Prostate gland (tissue), 2 donors: ENCODE measurements around the gene DAO. TPM values are rescaled to one million over a fixed set of nuclear protein-coding genes. Genes with fewer than 3 reads are reported as not detected.

ENCODE experiments used
- DNase-seq: peaks from one replicate; pipeline ENCODE4 v3.0.0-alpha.2; 2019; ENCODE audit warnings: low spot score
- H3K27ac ChIP-seq, 2 donors: fragments of 200-600 bp; sonication (generic); 2 replicates each; pipeline ENCODE4 v1.5.1; 2017 to 2019
- H3K27me3 ChIP-seq: fragments of 200-600 bp; sonication (generic); replicated peaks from 2 replicates; pipeline ENCODE4 v1.5.1; 2019; ENCODE audit not compliant: insufficient read depth
- H3K36me3 ChIP-seq, 2 donors: fragments of 200-600 bp; sonication (generic); 1 replicate in 1 of 2; 2 replicates in 1 of 2; pipeline versions ENCODE4 v1.5.1 to v1.8.1; 2017 to 2019
- H3K4me1 ChIP-seq: fragments of 200-600 bp; sonication (generic); replicated peaks from 2 replicates; pipeline ENCODE4 v1.5.1; 2019
- H3K4me3 ChIP-seq, 2 donors: fragments of 200-600 bp; sonication (generic); 2 replicates each; pipeline ENCODE4 v1.5.1; 2017 to 2019
- H3K9me3 ChIP-seq: fragments of 200-600 bp; sonication (generic); 2 replicates; pipeline ENCODE4 v1.5.1; 2017
- POLR2A ChIP-seq: fragments of 450-650 bp; IDR thresholded peaks from one replicate; pipeline ENCODE4 v1.6.1; 2016; ENCODE audit warnings: antibody characterized with exemption, mild to moderate bottlenecking
- POLR2AphosphoS5 ChIP-seq: sonication (generic); formaldehyde crosslinking; IDR thresholded peaks from one replicate; pipeline ENCODE4 v1.6.1; 2017; ENCODE audit warnings: antibody characterized with exemption
- WGBS: methylation state at CpG from one replicate; pipeline ENCODE4 v1.1.5; 2018; 5-methylcytosine and 5-hydroxymethylcytosine counted together
- intact Hi-C: fragments of 100-400 bp; cut with DNase I; formaldehyde crosslinking; loops from one replicate; pipeline ENCODE4 v1.14.2; 2022
- total RNA-seq, 2 donors: library from RNA; depleted of rRNA; stranded (reverse); fragments of >200 nt; gene quantifications; one replicate each; pipeline ENCODE4 v1.1.0, GENCODE V29; 2016
- TF ChIP-seq, protein P1 (sequence below), 4 experiments: fragments of 200-600 bp in 2 of 4; fragments of 450-650 bp in 2 of 4; sonication (generic) in 2 of 4; IDR thresholded peaks; 1 replicate in 3 of 4; 2 replicates in 1 of 4; pipeline ENCODE4 v1.5.1; 2016 to 2019; ENCODE audit warnings: antibody characterized with exemption in 4 of 4, mild to moderate bottlenecking in 2 of 4, moderate library complexity in 2 of 4

The DAO gene
- total RNA-seq, 2 donors from 2014 or later: not detected

DNA sequence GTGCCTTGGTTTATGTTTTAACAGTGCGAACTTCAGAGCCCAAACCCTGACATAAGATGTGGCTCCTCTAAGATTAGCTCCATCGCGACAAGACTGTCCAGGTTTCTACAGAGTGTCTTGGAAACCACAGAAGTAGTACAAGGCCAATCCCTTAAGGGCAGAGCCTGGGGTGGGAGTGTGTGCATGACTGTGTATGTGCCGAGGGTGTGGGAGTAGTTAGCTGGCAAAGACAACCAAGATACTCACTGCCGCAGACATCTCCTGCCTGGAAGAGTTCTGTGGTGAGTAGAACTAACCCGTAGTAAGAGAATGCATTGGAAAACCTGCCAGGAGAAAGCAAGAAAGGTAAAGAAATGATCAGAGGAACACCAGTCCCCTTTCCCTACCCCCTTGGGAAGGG, 54.1 kb downstream of the DAO start:
- H3K9me3 ChIP-seq: no peaks in the 10 kb centered on the region
- no peak for DNase-seq
- no peaks in the 10 kb centered on the region for H3K27me3 ChIP-seq
- no peaks in the 10 kb centered on the region for H3K4me1 ChIP-seq
- 74% methylated on average over 6 of the region's 6 CpGs for WGBS
- no peaks in the 10 kb centered on the region for H3K36me3 ChIP-seq
- H3K4me3 ChIP-seq: no peak overlapping the region
- no peak for TF ChIP-seq POLR2A
- TF ChIP-seq POLR2AphosphoS5: no peak
- TF ChIP-seq, protein P1, sequence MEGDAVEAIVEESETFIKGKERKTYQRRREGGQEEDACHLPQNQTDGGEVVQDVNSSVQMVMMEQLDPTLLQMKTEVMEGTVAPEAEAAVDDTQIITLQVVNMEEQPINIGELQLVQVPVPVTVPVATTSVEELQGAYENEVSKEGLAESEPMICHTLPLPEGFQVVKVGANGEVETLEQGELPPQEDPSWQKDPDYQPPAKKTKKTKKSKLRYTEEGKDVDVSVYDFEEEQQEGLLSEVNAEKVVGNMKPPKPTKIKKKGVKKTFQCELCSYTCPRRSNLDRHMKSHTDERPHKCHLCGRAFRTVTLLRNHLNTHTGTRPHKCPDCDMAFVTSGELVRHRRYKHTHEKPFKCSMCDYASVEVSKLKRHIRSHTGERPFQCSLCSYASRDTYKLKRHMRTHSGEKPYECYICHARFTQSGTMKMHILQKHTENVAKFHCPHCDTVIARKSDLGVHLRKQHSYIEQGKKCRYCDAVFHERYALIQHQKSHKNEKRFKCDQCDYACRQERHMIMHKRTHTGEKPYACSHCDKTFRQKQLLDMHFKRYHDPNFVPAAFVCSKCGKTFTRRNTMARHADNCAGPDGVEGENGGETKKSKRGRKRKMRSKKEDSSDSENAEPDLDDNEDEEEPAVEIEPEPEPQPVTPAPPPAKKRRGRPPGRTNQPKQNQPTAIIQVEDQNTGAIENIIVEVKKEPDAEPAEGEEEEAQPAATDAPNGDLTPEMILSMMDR (IDR thresholded peaks at IDR 0.05): no peak
- intact Hi-C loops: no loop called here
- no peak overlapping the region for H3K27ac ChIP-seq

DNA sequence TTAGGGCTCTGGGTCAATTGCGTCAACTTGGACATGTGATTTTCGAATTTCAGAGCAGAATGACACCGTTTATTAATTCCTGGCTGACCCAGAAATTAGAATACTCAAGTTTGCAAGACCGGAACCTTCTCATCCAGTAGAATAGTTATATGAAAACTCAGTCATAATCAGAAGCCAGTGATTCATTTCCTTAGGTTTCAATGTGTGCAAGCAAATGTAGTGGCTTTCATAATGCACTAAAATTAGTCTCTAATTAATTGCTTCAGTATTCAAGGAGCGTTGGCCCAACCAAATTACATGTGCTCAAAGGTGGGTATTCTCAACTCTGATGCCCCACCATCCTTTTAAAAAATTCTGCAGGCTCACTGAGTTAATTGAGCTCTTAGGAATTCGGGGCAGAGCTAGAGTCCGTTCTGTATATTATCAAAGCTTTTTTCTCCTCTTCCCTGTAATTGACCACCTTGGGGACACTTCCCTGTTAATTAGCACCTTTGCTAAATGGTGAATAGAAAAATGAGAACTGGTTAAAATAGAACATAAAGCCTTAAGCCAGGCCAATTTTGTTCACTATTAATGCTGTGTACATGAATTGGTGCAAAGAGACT, 55.4 kb downstream of the DAO start:
- no peak for TF ChIP-seq POLR2A
- TF ChIP-seq POLR2AphosphoS5: no peak
- TF ChIP-seq, protein P1 (IDR thresholded peaks at IDR 0.05): no peak
- Histone ChIP-seq H3K4me3 (no peak overlapping the region), H3K27me3 (no peaks in the 10 kb centered on the region), H3K9me3 (no peaks in the 10 kb centered on the region), H3K27ac (no peak overlapping the region), H3K36me3 (no peaks in the 10 kb centered on the region), H3K4me1 (no peaks in the 10 kb centered on the region)
- WGBS: 77% methylated on average over 7 of the region's 7 CpGs
- intact Hi-C loops: no loop called here
- no peak for DNase-seq

DNA sequence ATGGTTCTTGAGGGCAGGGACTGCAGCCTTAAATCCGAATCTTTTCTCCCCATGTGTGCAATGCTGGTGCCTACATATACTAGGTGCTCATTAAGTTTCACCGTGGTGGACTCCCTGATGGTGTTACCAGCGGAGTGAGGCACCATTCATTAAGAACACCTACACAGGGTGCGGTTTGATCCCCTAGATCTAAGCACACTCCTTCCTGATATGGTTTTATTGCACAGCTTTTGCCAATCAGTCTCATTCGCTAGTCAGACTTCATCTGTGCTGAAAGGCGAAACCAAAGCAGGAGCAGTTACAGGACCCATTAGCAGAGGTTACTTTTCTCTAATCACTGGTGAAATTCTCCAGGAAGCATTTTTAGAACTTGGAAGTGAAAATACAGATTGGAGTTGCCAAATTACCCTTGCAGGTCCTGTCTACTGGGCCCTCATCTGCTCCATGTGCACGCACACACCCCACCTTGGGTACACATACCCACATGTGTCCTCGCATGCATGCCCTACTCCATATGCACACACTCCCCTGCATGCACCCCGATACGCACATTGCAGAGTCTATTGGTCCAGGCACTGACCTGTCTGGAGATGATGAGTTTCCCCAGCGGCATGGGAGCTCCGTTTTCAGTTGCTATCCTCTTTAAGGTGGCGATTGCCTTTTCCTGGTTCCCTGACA, 58.5 kb downstream of the DAO start:
- no peak for DNase-seq

DNA sequence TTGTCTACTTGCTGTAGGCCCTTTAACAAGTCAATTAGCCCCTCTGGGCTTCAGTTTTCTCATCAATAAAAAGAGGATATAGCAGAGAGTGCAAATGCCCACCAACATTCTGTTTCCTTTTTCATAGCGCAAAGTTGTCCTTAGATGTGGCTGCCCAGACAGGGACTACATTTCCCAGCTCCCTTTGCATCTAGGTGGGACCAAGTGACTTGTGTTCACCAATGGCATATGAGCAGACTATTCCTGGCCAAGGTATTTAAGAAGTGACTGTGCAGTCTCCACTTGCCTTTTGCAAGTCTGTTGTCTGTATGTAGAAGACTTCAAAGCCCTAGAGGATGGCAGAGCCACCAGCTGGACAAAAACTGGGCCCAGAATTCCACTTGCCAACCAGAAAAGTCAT, 59.7 kb downstream of the DAO start:
- intact Hi-C loops: no loop called here
- Histone ChIP-seq H3K36me3 (no peaks in the 10 kb centered on the region), H3K27me3 (no peaks in the 10 kb centered on the region), H3K4me1 (no peaks in the 10 kb centered on the region), H3K4me3 (no peak overlapping the region), H3K9me3 (no peaks in the 10 kb centered on the region), H3K27ac (no peak overlapping the region)
- no peak for DNase-seq
- TF ChIP-seq POLR2A: no peak
- no peak for TF ChIP-seq POLR2AphosphoS5
- TF ChIP-seq, protein P1 (IDR thresholded peaks at IDR 0.05): no peak
- WGBS: 69% methylated on average over 1 of the region's 1 CpG

More for the DNA sequence above, 58.5 kb downstream of the DAO start:
- Histone ChIP-seq H3K4me1 (no peaks in the 10 kb centered on the region), H3K9me3 (no peaks in the 10 kb centered on the region), H3K27me3 (no peaks in the 10 kb centered on the region), H3K4me3 (no peak overlapping the region), H3K36me3 (no peaks in the 10 kb centered on the region), H3K27ac (no peak overlapping the region)
- TF ChIP-seq POLR2A: no peak
- TF ChIP-seq POLR2AphosphoS5: no peak
- TF ChIP-seq, protein P1 (IDR thresholded peaks at IDR 0.05): no peak
- WGBS: 72% methylated on average over 13 of the region's 13 CpGs
- intact Hi-C loops: no loop called here

DNA sequence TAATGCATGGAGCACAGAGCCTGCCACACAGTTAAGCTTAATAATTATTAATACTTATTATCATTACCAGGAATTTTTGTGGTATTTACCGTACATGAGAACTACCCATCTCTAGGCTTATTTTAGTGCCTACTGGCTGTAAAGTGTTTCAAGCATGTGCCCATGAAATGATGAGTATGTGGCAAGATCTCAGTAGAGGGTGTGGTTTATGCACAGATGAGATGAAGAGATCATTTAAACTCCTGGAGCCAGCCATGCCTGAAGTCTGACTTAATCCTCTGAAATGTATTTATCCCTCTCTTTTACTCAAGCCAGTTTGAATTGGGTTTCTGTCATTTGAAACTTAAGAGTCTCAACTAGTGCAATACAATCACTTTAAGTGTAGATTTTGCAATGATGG, 60.2 kb downstream of the DAO start:
- Histone ChIP-seq H3K4me3 (no peak overlapping the region), H3K9me3 (no peaks in the 10 kb centered on the region), H3K36me3 (no peaks in the 10 kb centered on the region), H3K27ac (no peak overlapping the region), H3K4me1 (no peaks in the 10 kb centered on the region), H3K27me3 (no peaks in the 10 kb centered on the region)
- TF ChIP-seq POLR2AphosphoS5: no peak
- no peak for TF ChIP-seq POLR2A
- TF ChIP-seq, protein P1 (IDR thresholded peaks at IDR 0.05): no peak
- 47% methylated on average over 1 of the region's 1 CpG for WGBS
- no peak for DNase-seq
- intact Hi-C loops: no loop called here
